Stomach (tissue), 9 donors: ENCODE results near the gene PCBP3. TPM values are rescaled to one million over a fixed set of nuclear protein-coding genes. Genes with fewer than 3 reads are reported as not detected.

Experiments
- DNase-seq, 2 donors: peaks; one replicate each; pipeline versions ENCODE4 v3.0.0 to v3.0.0-alpha.2; 2013 to 2019
- H3K27ac ChIP-seq, 5 donors: fragments of 200-600 bp in 4 of 5; sonication (generic) in 4 of 5; one replicate each; pipeline ENCODE4 v1.5.1; 2013 to 2019; ENCODE audit warnings: mild to moderate bottlenecking in 1 of 5, moderate library complexity in 1 of 5
- H3K27me3 ChIP-seq, 3 donors: fragments of 200-600 bp; sonication (generic); one replicate each; pipeline ENCODE4 v1.5.1; 2017 to 2019; ENCODE audit warnings: mixed run types in 1 of 3
- H3K36me3 ChIP-seq, 4 donors: fragments of 200-600 bp; sonication (generic); 1 replicate in 3 of 4; 2 replicates in 1 of 4; pipeline ENCODE4 v1.5.1; 2016 to 2019
- H3K4me1 ChIP-seq, 4 donors: fragments of 200-600 bp; sonication (generic); one replicate each; pipeline ENCODE4 v1.5.1; 2016 to 2019
- H3K4me3 ChIP-seq, 4 donors: fragments of 200-600 bp; sonication (generic) in 3 of 4; one replicate each; pipeline ENCODE4 v1.5.1; 2016 to 2019; ENCODE audit warnings: mild to moderate bottlenecking in 1 of 4
- H3K9me3 ChIP-seq, 4 donors: fragments of 200-600 bp; sonication (generic); one replicate each; pipeline ENCODE4 v1.5.1; 2016 to 2019
- CTCF ChIP-seq, 7 experiments: fragments of 450-650 bp in 4 of 7; fragments of 200-600 bp in 3 of 7; sonication (generic) in 3 of 7; IDR thresholded peaks; one replicate each; pipeline ENCODE4 v1.5.1; 2016 to 2019; ENCODE audit warnings: antibody characterized with exemption in 7 of 7, control low read depth in 2 of 7, mild to moderate bottlenecking in 1 of 7
- EP300 ChIP-seq: sonication (generic); formaldehyde crosslinking; IDR thresholded peaks from one replicate; pipeline ENCODE4 v1.6.1; 2017; ENCODE audit warnings: antibody characterized with exemption
- POLR2A ChIP-seq, 4 donors: fragments of 450-650 bp; IDR thresholded peaks; one replicate each; pipeline ENCODE4 v1.6.1; 2016; ENCODE audit warnings: antibody characterized with exemption in 4 of 4, control low read depth in 2 of 4, mild to moderate bottlenecking in 1 of 4, moderate library complexity in 1 of 4
- POLR2AphosphoS5 ChIP-seq, 3 donors: sonication (generic); formaldehyde crosslinking; IDR thresholded peaks; one replicate each; pipeline ENCODE4 v1.6.1; 2016; ENCODE audit warnings: antibody characterized with exemption in 3 of 3
- WGBS, 5 donors: extraction: QIAGEN DNeasy Blood & Tissue Kit in 3 of 5; methylation state at CpG; one replicate each; pipeline versions ENCODE4 v1.1.5 to v1.1.7; 2013 to 2018; 5-methylcytosine and 5-hydroxymethylcytosine counted together
- intact Hi-C: fragments of 100-400 bp; cut with DNase I; formaldehyde crosslinking; loops from one replicate; pipeline ENCODE4 v1.15.1; 2023; ENCODE audit warnings: low total_unique reads
- polyA plus RNA-seq, 3 donors: library from polyadenylated mRNA; stranded (reverse); fragments of 200-250 nt; gene quantifications; one replicate each; pipeline ENCODE4 v1.2.3, GENCODE V29; 2013
- total RNA-seq, 5 donors: library from RNA; depleted of rRNA; stranded (reverse); fragments of >200 nt; gene quantifications; one replicate each; pipeline versions ENCODE4 v1.1.0 to v1.2.3, GENCODE V29; 2014 to 2016
- donor health status: healthy with polysubstance abuse.
- donor health status: Bipolar disorder and iron deficiency.
- donor health status: healthy.

Gene PCBP3
- total and polyA plus RNA-seq, 8 donors = 1.8 to 10.9 (median 3.3) TPM; not detected in 3

GRCh38 chr21:45918835-45919447 is 275.4 kb downstream of the PCBP3 start:
- TF ChIP-seq CTCF (IDR thresholded peaks at IDR 0.05) = no peak
- TF ChIP-seq EP300 = no peak
- TF ChIP-seq POLR2AphosphoS5 (IDR thresholded peaks at IDR 0.05) = no peak
- TF ChIP-seq POLR2A (IDR thresholded peaks at IDR 0.05) = no peak

GRCh38 chr21:45919593-45919992 is 276.1 kb downstream of the PCBP3 start:
- peaks cover 0 to 7% (median 3%) of the 10 kb centered on the region in 4 donors for H3K4me1 ChIP-seq
- WGBS, 5 donors = 76 to 83% (median 77%) methylated on average over 14 to 15 of the region's 15 CpGs

More at GRCh38 chr21:45918835-45919447, 275.4 kb downstream of the PCBP3 start:
- Histone ChIP-seq H3K36me3 (no peaks in the 10 kb centered on the region), H3K27me3 (no peaks in the 10 kb centered on the region), H3K9me3 (no peaks in the 10 kb centered on the region), H3K4me3 (no peak overlapping the region), H3K4me1 (peaks cover 0 to 7% (median 3%) of the 10 kb centered on the region in 4 donors), H3K27ac (no peak overlapping the region)
- intact Hi-C loops = no loop called here
- WGBS, 5 donors = 59 to 78% (median 73%) methylated on average over 20 of the region's 20 CpGs
- DNase-seq = no peak

DNA sequence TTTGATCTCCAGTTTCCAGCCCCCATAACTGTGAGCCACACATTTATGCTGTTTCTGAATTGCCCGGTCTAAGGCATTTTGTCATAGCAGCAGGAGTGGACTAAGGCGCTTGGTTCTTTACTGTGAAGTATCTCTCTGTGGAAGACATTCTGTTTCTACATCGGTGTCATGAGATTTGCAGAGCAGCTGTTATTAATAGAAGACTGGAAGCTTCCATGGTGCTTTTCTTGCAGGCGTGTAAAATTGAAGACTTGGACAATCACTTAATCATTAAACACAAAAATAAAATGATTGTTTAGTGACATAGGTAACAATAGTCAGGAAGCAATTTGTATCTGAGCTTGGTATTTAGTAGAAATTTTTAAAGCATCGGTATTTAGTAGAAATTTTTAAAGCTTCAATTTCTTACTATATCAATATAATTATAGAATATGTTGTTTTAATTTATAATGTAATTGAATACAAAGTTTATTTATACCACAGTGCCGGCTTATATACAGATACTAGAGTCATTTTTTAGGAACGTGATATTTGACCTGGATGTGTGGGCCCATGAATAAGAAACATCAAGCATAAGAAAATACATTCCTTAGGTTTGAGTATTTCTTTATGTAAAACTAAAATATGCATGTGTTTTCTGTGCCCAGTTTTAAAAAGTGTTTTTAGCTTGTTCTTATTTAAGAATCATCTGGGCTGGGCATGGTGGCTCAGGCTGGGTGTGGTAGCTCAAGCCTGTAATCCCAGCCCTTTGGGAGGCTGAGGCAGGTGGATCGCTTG is 277.5 kb downstream of the PCBP3 start:
- intact Hi-C loops = no loop called here
- TF ChIP-seq POLR2A (IDR thresholded peaks at IDR 0.05) = no peak
- TF ChIP-seq CTCF (IDR thresholded peaks at IDR 0.05) = no peak
- TF ChIP-seq EP300 = no peak
- no peak for TF ChIP-seq POLR2AphosphoS5 (IDR thresholded peaks at IDR 0.05)
- 92 to 94% (median 94%) methylated on average over 8 of the region's 8 CpGs for WGBS, 5 donors
- Histone ChIP-seq H3K4me3 (no peak overlapping the region), H3K4me1 (peaks cover 0 to 7% (median 3%) of the 10 kb centered on the region in 4 donors), H3K27ac (no peak overlapping the region), H3K36me3 (no peaks in the 10 kb centered on the region), H3K27me3 (no peaks in the 10 kb centered on the region), H3K9me3 (no peaks in the 10 kb centered on the region)
- no peak for DNase-seq

More at GRCh38 chr21:45919593-45919992, 276.1 kb downstream of the PCBP3 start:
- H3K27ac ChIP-seq = no peak overlapping the region
- no peak for DNase-seq
- H3K9me3 ChIP-seq = no peaks in the 10 kb centered on the region
- no peaks in the 10 kb centered on the region for H3K27me3 ChIP-seq
- intact Hi-C loops = no loop called here
- no peaks in the 10 kb centered on the region for H3K36me3 ChIP-seq
- TF ChIP-seq EP300 (no peak), POLR2AphosphoS5 (IDR thresholded peaks at IDR 0.05) (no peak), CTCF (IDR thresholded peaks at IDR 0.05) (no peak), POLR2A (IDR thresholded peaks at IDR 0.05) (no peak)
- H3K4me3 ChIP-seq = no peak overlapping the region

DNA sequence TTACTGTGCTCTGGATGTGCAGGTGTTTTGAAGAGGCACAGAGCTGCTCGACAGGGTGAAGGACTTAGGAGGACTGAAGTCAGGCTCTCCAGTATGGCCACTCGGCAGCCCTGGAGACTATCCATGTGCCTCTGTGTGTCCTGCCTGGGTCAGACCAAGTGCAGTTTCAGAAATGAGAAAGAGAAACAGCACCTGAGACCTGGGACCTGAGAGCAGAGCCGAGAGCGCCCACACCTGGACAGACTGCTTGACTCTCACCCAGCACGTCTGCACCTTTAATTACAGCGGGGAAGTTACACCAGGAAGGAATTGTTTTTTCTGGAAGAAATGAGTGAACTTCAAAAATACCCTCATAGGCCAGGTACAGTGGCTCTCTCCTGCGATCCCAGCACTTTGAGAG is 278.4 kb downstream of the PCBP3 start:
- intact Hi-C loops = no loop called here
- Histone ChIP-seq H3K27ac (no peak overlapping the region), H3K9me3 (no peaks in the 10 kb centered on the region), H3K27me3 (no peaks in the 10 kb centered on the region), H3K36me3 (no peaks in the 10 kb centered on the region), H3K4me3 (no peak overlapping the region), H3K4me1 (peaks cover 0 to 7% (median 3%) of the 10 kb centered on the region in 4 donors)
- no peak for TF ChIP-seq POLR2A (IDR thresholded peaks at IDR 0.05)
- TF ChIP-seq CTCF (IDR thresholded peaks at IDR 0.05) = no peak
- no peak for TF ChIP-seq POLR2AphosphoS5 (IDR thresholded peaks at IDR 0.05)
- TF ChIP-seq EP300 = no peak
- WGBS, 5 donors = 75 to 86% (median 80%) methylated on average over 7 of the region's 7 CpGs
- DNase-seq = no peak
